HepG2 (cell line): ENCODE data around the gene BCL6. TPM values are rescaled to one million over a fixed set of nuclear protein-coding genes. Genes with fewer than 3 reads are reported as not detected.
A peak's percentile ranks its signal among the peaks of the same experiment; 100 is the strongest.

Experiments used
- ARID5B ChIP-seq: IDR thresholded peaks from 2 replicates; pipeline ENCODE4 v1.4.0; 2020; ENCODE audit warnings: mild to moderate bottlenecking, missing genetic modification reagents
- CCDC6 ChIP-seq: sonication (generic); formaldehyde crosslinking; IDR thresholded peaks from 2 replicates; pipeline ENCODE4 v1.8.1; 2022; ENCODE audit warnings: mild to moderate bottlenecking, missing genetic modification reagents, moderate library complexity
- HMGXB4 ChIP-seq, 2 experiments: sonication (generic) in 1 of 2; formaldehyde crosslinking in 1 of 2; IDR thresholded peaks; 2 replicates each; pipeline versions ENCODE4 v1.4.0 to v1.6.1; 2018 to 2020; ENCODE audit warnings: missing genetic modification reagents in 2 of 2, borderline replicate concordance in 1 of 2, low read depth in 1 of 2, mild to moderate bottlenecking in 1 of 2, missing biosample characterization in 1 of 2
- HNF1B ChIP-seq: sonication (generic); formaldehyde crosslinking; IDR thresholded peaks from 2 replicates; pipeline ENCODE4 v1.5.1; 2020; ENCODE audit warnings: mild to moderate bottlenecking, moderate library complexity, missing genetic modification reagents
- MTF1 ChIP-seq: sonication (generic); formaldehyde crosslinking; IDR thresholded peaks from 2 replicates; pipeline ENCODE4 v1.5.0; 2020; ENCODE audit warnings: missing genetic modification reagents
- RNF219 ChIP-seq: sonication (generic); formaldehyde crosslinking; IDR thresholded peaks from 2 replicates; pipeline ENCODE4 v1.5.0; 2020; ENCODE audit warnings: mild to moderate bottlenecking, missing genetic modification reagents
- SSRP1 ChIP-seq: IDR thresholded peaks from 2 replicates; pipeline ENCODE4 v1.6.1; 2016; ENCODE audit warnings: control low read depth
- ZNF576 ChIP-seq: sonication (generic); formaldehyde crosslinking; IDR thresholded peaks from 2 replicates; pipeline ENCODE4 v1.4.0; 2020; ENCODE audit warnings: mild to moderate bottlenecking, missing genetic modification reagents
- ZSCAN20 ChIP-seq: sonication (generic); formaldehyde crosslinking; IDR thresholded peaks from 2 replicates; pipeline ENCODE4 v1.4.0; 2020; ENCODE audit warnings: missing genetic modification reagents, mild to moderate bottlenecking, borderline replicate concordance
- polyA plus RNA-seq, 8 experiments: library from polyadenylated mRNA; depleted of rRNA in 3 of 8; stranded (reverse) in 7 of 8; unstranded in 1 of 8; fragments of >200 nt; fragmentation: Illumina TruSeq in 4 of 8; extraction: Trizol in 4 of 8; gene quantifications; 2 replicates each; pipeline versions ENCODE4 v1.2.1 to v1.2.3, GENCODE V29; 2011 to 2016; ENCODE audit warnings: low read depth in 4 of 8, missing spikeins in 1 of 8, mixed read lengths in 1 of 8; ENCODE audit not compliant: insufficient read depth in 1 of 8
- total RNA-seq, 5 experiments: library from RNA; depleted of rRNA; stranded (reverse); fragments of >200 nt; fragmentation: Illumina TruSeq; extraction: Trizol; gene quantifications; 2 replicates each; pipeline ENCODE4 v1.2.3, GENCODE V29; 2016; ENCODE audit warnings: low read depth in 1 of 5

BCL6 gene
- total and polyA plus RNA-seq, 2 of the 13 experiments (the other 11 are each of a cell fraction or from before 2014, with no cell fraction given): 21.2 to 53.7 TPM

GRCh38 chr3:187748050-187748481 is 2.8 kb upstream of the BCL6 start (continued):
- TF ChIP-seq HNF1B (peak; percentile 55; the same call in 1 of the 2 replicates), ARID5B (CRISPR knock-in tag) (peak; percentile 54), SSRP1 (CRISPR knock-in tag) (0 out of 2 replicates have a peak, but pooled peaks have one; percentile 74), HMGXB4 (CRISPR knock-in tag; IDR thresholded peaks at IDR 0.05; ENCODE audit: borderline replicate concordance in 1 of 2, low read depth in 1 of 2) (peak; percentile 66 to 72; a peak in 3 of 4 replicates), ZSCAN20 (CRISPR knock-in tag) (no peak), ZNF576 (no peak), MTF1 (CRISPR knock-in tag) (no peak), CCDC6 (CRISPR knock-in tag) (no peak), RNF219 (CRISPR knock-in tag) (no peak)
